Activated T-helper 17 cell treated with anti-CD3 and anti-CD28 coated beads, Interleukin-2, amount 50 U/mL, for 72 hours (primary cell): Measurements from ENCODE around the gene HSPB8. TPM values are rescaled to one million over a fixed set of nuclear protein-coding genes. Genes with fewer than 3 reads are reported as not detected.
"Not testable (repeated sequence)": the region's sequence is repeated elsewhere in the genome, so short reads cannot be mapped to it uniquely, and the experiment has no call there.

Experiments
- ATAC-seq: fragments of 150-1000 bp; cut with Tn5 transposase; replicated peaks from 2 replicates; pipeline ENCODE4 v1.10.0; 2021; ENCODE audit warnings: mild to moderate bottlenecking, moderate library complexity
- H3K27ac Mint-ChIP-seq: one replicate; pipeline ENCODE4 v1.8.0; 2022; ENCODE audit warnings: mixed read lengths
- H3K27me3 Mint-ChIP-seq: one replicate; pipeline ENCODE4 v1.8.0; 2022; ENCODE audit warnings: mixed read lengths
- H3K36me3 Mint-ChIP-seq: one replicate; pipeline ENCODE4 v1.8.0; 2022; ENCODE audit warnings: low read depth, mild to moderate bottlenecking, mixed read lengths
- H3K4me1 Mint-ChIP-seq: one replicate; pipeline ENCODE4 v1.8.0; 2022; ENCODE audit warnings: mixed read lengths
- H3K4me3 Mint-ChIP-seq: one replicate; pipeline ENCODE4 v1.8.0; 2022; ENCODE audit warnings: mild to moderate bottlenecking, mixed read lengths
- H3K9me3 Mint-ChIP-seq: one replicate; pipeline ENCODE4 v1.8.0; 2022; ENCODE audit warnings: mixed read lengths
- total RNA-seq, 2 donors: library from RNA; stranded (reverse); gene quantifications; one replicate each; pipeline ENCODE4 v1.2.3, GENCODE V29; 2022

Gene HSPB8
- total RNA-seq, 2 donors from 2014 or later = not detected

DNA sequence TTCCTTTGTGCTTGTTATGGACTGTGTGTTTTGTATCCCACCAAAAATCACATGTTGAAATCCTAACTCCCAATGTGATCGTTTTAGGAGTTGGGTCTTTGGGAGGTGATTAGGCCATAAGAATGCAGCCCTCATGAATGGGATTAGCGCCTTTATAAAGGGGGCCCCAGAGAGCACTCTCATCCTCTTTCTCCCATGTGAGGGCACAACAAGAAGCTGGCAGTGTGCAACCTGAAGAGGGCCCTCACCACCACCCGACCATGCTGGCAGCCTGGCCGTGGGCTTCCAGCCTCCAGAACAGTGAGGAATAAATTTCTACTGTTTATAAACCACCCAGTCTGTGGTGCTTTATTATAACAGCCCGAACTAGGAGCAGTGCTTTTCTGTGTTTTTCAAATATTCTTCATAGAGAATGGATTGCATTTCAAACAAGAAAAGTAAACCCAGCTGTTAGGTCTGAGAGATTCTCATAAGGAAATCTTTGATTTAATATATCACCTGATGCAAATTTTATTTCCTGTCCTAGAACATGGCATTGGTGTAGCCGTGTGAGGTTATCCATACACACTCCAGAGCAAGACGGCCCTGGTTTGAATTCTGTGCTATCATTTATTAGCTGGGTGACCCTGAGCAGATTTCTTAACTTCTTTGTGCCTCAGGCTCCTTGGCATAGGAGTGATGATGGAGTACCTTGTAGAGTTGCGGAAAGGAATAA lies 27.8 kb downstream of the HSPB8 start:
- peaks cover 4% of the 10 kb centered on the region for H3K27me3 Mint-ChIP-seq
- H3K27ac Mint-ChIP-seq = no peak overlapping the region
- no peak overlapping the region for H3K4me3 Mint-ChIP-seq
- H3K9me3 Mint-ChIP-seq = no peaks in the 10 kb centered on the region
- no peaks in the 10 kb centered on the region for H3K36me3 Mint-ChIP-seq
- no peaks in the 10 kb centered on the region for H3K4me1 Mint-ChIP-seq
- no peak for ATAC-seq

DNA sequence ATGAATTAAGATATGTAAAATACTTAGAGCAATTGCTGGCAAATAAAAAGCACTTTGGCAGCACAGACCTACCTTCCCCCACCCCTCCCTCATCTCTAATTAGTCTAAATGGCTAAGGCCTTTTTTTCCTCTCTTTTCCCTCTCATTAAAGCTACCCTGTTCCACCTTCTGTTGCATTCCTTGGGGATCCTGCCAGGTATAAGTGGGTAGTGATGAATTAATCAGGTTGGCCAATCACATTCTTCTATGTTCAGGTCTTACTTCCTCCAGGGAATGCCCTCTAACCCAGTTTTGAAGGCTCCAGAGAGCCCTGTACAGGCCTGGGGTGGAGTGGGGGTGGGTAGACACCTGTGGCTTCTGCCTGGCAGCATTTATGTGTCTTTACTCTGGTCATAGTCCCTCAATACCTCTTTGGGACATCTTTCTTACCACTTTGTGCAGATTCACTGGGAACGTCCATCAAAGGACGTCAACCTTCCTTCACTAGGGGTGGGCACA lies 28.4 kb downstream of the HSPB8 start:
- H3K36me3 Mint-ChIP-seq = no peaks in the 10 kb centered on the region
- H3K9me3 Mint-ChIP-seq = no peaks in the 10 kb centered on the region
- H3K27ac Mint-ChIP-seq = no peak overlapping the region
- peaks cover 4% of the 10 kb centered on the region for H3K27me3 Mint-ChIP-seq
- no peak for ATAC-seq
- H3K4me3 Mint-ChIP-seq = no peak overlapping the region
- H3K4me1 Mint-ChIP-seq = no peaks in the 10 kb centered on the region

- peaks cover 4% of the 10 kb centered on the region for H3K27me3 Mint-ChIP-seq
- no peak overlapping the region for H3K4me3 Mint-ChIP-seq
- no peak overlapping the region for H3K27ac Mint-ChIP-seq
- H3K36me3 Mint-ChIP-seq = no peaks in the 10 kb centered on the region
- H3K4me1 Mint-ChIP-seq = no peaks in the 10 kb centered on the region
- no peaks in the 10 kb centered on the region for H3K9me3 Mint-ChIP-seq
- no peak for ATAC-seq
Observed at GRCh38 chr12:119208626-119209061, 29.9 kb downstream of the HSPB8 start.

GRCh38 chr12:119211884-119212283 lies 33.2 kb downstream of the HSPB8 start:
- no peaks in the 10 kb centered on the region for H3K4me1 Mint-ChIP-seq
- H3K4me3 Mint-ChIP-seq = no peak overlapping the region
- H3K9me3 Mint-ChIP-seq = peaks cover 4% of the 10 kb centered on the region
- no peak overlapping the region for H3K27ac Mint-ChIP-seq
- H3K27me3 Mint-ChIP-seq = peaks cover 4% of the 10 kb centered on the region
- H3K36me3 Mint-ChIP-seq = no peaks in the 10 kb centered on the region
- no peak for ATAC-seq

- H3K4me3 Mint-ChIP-seq = no peak overlapping the region
- no peak overlapping the region for H3K27ac Mint-ChIP-seq
- peaks cover 6% of the 10 kb centered on the region for H3K27me3 Mint-ChIP-seq
- no peaks in the 10 kb centered on the region for H3K4me1 Mint-ChIP-seq
- H3K9me3 Mint-ChIP-seq = peaks cover 4% of the 10 kb centered on the region
- ATAC-seq = no peak
- H3K36me3 Mint-ChIP-seq = no peaks in the 10 kb centered on the region
Observed at GRCh38 chr12:119216084-119216483, 37.4 kb downstream of the HSPB8 start.

DNA sequence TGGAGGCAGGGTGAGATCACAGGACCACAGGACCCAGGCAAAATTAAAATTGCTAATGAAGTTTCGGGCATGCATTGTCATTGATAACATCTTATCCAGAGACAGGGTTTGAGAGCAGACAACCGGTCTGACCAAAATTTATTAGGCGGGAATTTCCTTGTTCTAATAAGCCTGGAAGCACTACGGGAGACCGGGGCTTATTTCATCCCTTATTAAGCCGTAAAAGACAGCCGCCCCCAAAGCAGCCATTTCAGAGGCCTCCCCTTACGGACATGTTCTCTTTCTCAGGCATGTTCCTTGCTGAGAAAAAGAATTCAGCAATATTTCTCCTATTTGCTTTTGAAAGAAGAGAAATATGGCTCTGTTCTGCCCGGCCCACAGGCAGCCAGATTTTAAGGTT lies 40.1 kb downstream of the HSPB8 start:
- not testable (repeated sequence) for H3K36me3 Mint-ChIP-seq, H3K9me3 Mint-ChIP-seq, H3K4me3 Mint-ChIP-seq, ATAC-seq, H3K27ac Mint-ChIP-seq, H3K4me1 Mint-ChIP-seq, H3K27me3 Mint-ChIP-seq

- Mint-ChIP-seq H3K36me3 (no peaks in the 10 kb centered on the region), H3K4me1 (no peaks in the 10 kb centered on the region), H3K4me3 (no peak overlapping the region), H3K9me3 (no peaks in the 10 kb centered on the region), H3K27me3 (peaks cover 7% of the 10 kb centered on the region), H3K27ac (no peak overlapping the region)
- ATAC-seq = no peak
Observed at GRCh38 chr12:119222222-119222951, 43.7 kb downstream of the HSPB8 start.

GRCh38 chr12:119225454-119225853 lies 46.7 kb downstream of the HSPB8 start:
- H3K27ac Mint-ChIP-seq = no peak overlapping the region
- H3K9me3 Mint-ChIP-seq = peaks cover 4% of the 10 kb centered on the region
- H3K36me3 Mint-ChIP-seq = no peaks in the 10 kb centered on the region
- no peaks in the 10 kb centered on the region for H3K4me1 Mint-ChIP-seq
- peaks cover 5% of the 10 kb centered on the region for H3K27me3 Mint-ChIP-seq
- H3K4me3 Mint-ChIP-seq = no peak overlapping the region
- ATAC-seq = no peak

DNA sequence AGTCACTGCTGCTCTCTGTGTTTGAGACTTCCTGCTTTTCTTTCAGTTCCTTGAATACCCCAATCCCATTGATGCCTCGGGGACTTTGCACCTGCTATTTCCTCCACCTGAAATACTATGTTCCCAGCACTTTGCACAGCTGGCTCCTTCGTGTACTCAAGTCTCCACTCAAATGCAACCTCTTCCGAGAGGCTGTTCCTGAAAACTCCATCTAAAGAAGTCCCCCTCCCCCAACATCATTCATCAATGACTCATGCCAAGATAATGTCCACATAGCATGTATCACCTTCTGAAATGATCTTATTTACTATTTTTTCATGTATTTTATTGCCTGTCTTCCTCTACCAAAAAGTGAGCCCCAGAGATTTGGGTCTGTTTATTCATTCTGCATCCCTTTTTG lies 48.6 kb downstream of the HSPB8 start:
- no peak overlapping the region for H3K27ac Mint-ChIP-seq
- H3K4me1 Mint-ChIP-seq = no peaks in the 10 kb centered on the region
- H3K4me3 Mint-ChIP-seq = no peak overlapping the region
- peaks cover 5% of the 10 kb centered on the region for H3K27me3 Mint-ChIP-seq
- H3K36me3 Mint-ChIP-seq = no peaks in the 10 kb centered on the region
- ATAC-seq = no peak
- H3K9me3 Mint-ChIP-seq = peaks cover 4% of the 10 kb centered on the region

DNA sequence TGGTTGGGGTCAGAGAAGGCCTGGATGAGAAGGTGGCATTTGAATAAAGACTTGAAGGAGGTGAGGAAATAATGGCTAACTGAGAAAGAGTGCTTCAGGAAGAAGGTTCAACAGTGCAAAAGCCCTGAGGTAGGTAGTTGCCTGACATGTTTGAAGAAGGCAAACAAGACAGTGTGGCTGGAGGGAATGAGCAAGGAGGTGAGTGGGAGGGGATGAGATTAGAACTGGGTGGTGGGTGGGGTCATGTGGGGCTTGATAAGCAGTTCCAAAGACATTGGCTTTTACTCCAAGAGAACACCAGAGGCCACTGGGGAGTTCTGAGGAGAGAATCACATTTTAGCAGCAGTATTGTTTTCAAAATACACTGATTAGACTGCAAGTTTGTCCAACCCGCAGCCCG lies 50.5 kb downstream of the HSPB8 start:
- Mint-ChIP-seq H3K4me3 (no peak overlapping the region), H3K36me3 (no peaks in the 10 kb centered on the region), H3K4me1 (no peaks in the 10 kb centered on the region), H3K27me3 (peaks cover 8% of the 10 kb centered on the region), H3K27ac (no peak overlapping the region), H3K9me3 (peaks cover 4% of the 10 kb centered on the region)
- no peak for ATAC-seq

DNA sequence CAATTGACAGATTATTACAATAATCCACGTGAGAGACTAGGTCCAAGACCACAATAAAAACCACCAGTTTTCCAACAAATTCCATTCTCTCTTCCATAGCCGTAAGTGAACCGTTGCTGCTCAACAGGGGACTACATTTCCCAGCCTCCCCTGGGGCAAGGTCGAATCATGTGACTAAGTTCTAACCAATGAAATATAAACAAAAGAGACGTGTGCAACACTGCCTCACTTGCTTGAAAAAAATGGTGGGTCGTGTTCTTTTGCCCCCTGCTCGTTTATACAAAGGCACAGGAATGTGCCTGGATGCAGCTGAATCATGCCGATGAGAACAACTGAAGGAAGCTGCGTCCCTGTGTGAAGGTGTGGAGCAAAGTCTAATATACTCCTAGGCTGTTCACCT lies 51.1 kb downstream of the HSPB8 start:
- Mint-ChIP-seq H3K36me3 (no peaks in the 10 kb centered on the region), H3K27ac (no peak overlapping the region), H3K4me1 (no peaks in the 10 kb centered on the region), H3K4me3 (no peak overlapping the region), H3K9me3 (peaks cover 4% of the 10 kb centered on the region), H3K27me3 (peaks cover 8% of the 10 kb centered on the region)
- ATAC-seq = no peak

DNA sequence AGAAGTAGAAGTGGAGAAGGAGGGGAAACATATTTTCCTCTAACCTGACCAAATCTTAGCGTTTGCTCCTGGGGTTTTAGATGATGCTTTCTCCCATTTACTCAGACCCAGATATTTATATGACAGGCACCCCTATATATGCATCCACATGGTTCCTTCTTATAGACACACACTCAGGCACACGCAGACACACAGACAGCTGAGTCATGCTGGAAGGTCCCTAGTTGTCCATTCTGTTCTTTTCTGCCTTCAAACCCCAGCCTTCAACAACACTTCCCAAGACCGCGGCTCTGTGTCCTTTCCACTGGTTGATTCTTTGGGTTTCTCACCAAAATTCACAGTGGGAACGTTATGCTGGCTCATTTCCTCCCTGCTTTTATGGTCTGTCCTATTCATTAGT lies 52.1 kb downstream of the HSPB8 start:
- Mint-ChIP-seq H3K27ac (no peak overlapping the region), H3K4me1 (no peaks in the 10 kb centered on the region), H3K4me3 (no peak overlapping the region), H3K36me3 (no peaks in the 10 kb centered on the region), H3K27me3 (peaks cover 8% of the 10 kb centered on the region), H3K9me3 (peaks cover 4% of the 10 kb centered on the region)
- ATAC-seq = no peak

- H3K27ac Mint-ChIP-seq = no peak overlapping the region
- H3K9me3 Mint-ChIP-seq = peaks cover 4% of the 10 kb centered on the region
- no peak overlapping the region for H3K4me3 Mint-ChIP-seq
- peaks cover 8% of the 10 kb centered on the region for H3K27me3 Mint-ChIP-seq
- no peaks in the 10 kb centered on the region for H3K36me3 Mint-ChIP-seq
- H3K4me1 Mint-ChIP-seq = no peaks in the 10 kb centered on the region
- ATAC-seq = no peak
Observed at GRCh38 chr12:119231774-119232173, 53.0 kb downstream of the HSPB8 start.

DNA sequence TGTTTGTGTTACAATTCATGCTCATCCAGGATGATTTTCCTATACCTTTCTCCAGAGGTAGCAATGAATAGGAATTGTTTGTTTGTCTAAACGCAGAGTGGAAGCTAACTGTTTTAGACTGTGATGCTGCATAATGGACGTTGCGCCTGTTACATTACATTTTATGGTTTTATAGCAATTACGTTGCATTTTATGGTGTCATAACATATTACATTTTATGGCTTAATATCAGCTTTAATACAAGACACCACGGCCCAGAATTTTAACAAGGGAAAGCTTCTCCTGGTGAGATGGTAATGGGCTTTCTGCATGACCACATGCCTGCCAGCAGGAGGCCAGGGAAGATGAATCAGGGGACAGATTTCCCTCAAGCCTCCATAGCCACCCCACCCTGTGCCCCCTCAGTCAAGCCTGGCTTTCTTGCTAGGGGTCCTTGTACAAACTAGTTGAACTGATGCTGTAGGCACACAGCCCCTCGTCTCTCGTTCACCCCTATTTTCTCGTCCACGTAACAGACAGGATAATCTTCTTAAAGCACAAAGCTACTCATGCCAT lies 56.5 kb downstream of the HSPB8 start:
- no peak overlapping the region for H3K4me3 Mint-ChIP-seq
- ATAC-seq = no peak
- no peaks in the 10 kb centered on the region for H3K36me3 Mint-ChIP-seq

GRCh38 chr12:119236372-119236771 lies 57.6 kb downstream of the HSPB8 start:
- H3K27me3 Mint-ChIP-seq = peaks cover 4% of the 10 kb centered on the region
- ATAC-seq = no peak
- H3K4me1 Mint-ChIP-seq = no peaks in the 10 kb centered on the region
- no peaks in the 10 kb centered on the region for H3K36me3 Mint-ChIP-seq
- H3K9me3 Mint-ChIP-seq = peaks cover 3% of the 10 kb centered on the region
- no peak overlapping the region for H3K27ac Mint-ChIP-seq
- no peak overlapping the region for H3K4me3 Mint-ChIP-seq

More for the DNA sequence above, 56.5 kb downstream of the HSPB8 start:
- H3K27me3 Mint-ChIP-seq = peaks cover 4% of the 10 kb centered on the region
- peaks cover 3% of the 10 kb centered on the region for H3K9me3 Mint-ChIP-seq
- H3K27ac Mint-ChIP-seq = no peak overlapping the region
- no peaks in the 10 kb centered on the region for H3K4me1 Mint-ChIP-seq
